BE2C (cell line): Measurements from ENCODE around the gene SLC25A13.
A peak's percentile ranks its signal among the peaks of the same experiment; 100 is the strongest.

ENCODE experiments used
- DNase-seq: peaks from one replicate; pipeline ENCODE4 v3.0.0-alpha.2; 2020
- H3K27me3 ChIP-seq: fragments of 250-450 bp; sonication (Bioruptor Pico); 2 replicates; pipeline ENCODE4 v1.5.1; 2020; ENCODE audit warnings: mild to moderate bottlenecking
- H3K36me3 ChIP-seq: fragments of 250-450 bp; sonication (Bioruptor Pico); 2 replicates; pipeline ENCODE4 v1.5.1; 2020; ENCODE audit warnings: mild to moderate bottlenecking
- H3K4me1 ChIP-seq: fragments of 250-450 bp; sonication (Bioruptor Pico); 2 replicates; pipeline ENCODE4 v1.5.1; 2020
- H3K4me3 ChIP-seq: 2 replicates; pipeline ENCODE4 v1.5.1; 2011; ENCODE audit warnings: low read depth, low read length
- H3K9me3 ChIP-seq: fragments of 250-450 bp; sonication (Bioruptor Pico); 2 replicates; pipeline ENCODE4 v1.5.1; 2020
- TF ChIP-seq, protein P1 (sequence below): IDR thresholded peaks from 2 replicates; pipeline ENCODE4 v1.5.1; 2012; ENCODE audit warnings: mild to moderate bottlenecking, low read depth, low read length

The SLC25A13 gene

DNA sequence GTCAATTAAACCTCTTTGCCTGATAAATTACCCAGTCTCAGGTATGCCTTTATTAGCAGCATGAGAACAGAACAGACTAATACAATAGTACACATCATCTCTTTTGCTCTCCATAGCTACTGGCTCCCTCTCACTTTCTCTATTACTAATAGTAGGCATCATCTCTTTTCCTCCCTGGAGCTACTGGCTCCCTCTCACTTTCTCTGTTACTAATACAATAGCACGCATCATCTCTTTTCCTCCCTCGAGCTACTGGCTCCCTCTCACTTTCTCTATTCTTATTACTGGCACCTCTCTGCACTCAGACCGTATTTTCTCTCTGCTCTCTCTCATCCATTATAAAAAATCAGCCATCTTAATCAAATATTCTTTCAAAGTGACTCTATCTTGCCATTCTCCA lies 37.1 kb downstream of the SLC25A13 start:
- Histone ChIP-seq H3K4me3 (no peak overlapping the region), H3K36me3 (no peaks in the 10 kb centered on the region), H3K27me3 (no peaks in the 10 kb centered on the region), H3K9me3 (no peaks in the 10 kb centered on the region), H3K4me1 (no peaks in the 10 kb centered on the region)
- no peak for DNase-seq
- TF ChIP-seq, protein P1, sequence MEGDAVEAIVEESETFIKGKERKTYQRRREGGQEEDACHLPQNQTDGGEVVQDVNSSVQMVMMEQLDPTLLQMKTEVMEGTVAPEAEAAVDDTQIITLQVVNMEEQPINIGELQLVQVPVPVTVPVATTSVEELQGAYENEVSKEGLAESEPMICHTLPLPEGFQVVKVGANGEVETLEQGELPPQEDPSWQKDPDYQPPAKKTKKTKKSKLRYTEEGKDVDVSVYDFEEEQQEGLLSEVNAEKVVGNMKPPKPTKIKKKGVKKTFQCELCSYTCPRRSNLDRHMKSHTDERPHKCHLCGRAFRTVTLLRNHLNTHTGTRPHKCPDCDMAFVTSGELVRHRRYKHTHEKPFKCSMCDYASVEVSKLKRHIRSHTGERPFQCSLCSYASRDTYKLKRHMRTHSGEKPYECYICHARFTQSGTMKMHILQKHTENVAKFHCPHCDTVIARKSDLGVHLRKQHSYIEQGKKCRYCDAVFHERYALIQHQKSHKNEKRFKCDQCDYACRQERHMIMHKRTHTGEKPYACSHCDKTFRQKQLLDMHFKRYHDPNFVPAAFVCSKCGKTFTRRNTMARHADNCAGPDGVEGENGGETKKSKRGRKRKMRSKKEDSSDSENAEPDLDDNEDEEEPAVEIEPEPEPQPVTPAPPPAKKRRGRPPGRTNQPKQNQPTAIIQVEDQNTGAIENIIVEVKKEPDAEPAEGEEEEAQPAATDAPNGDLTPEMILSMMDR: no peak

GRCh38 chr7:96284240-96284639 lies 37.7 kb downstream of the SLC25A13 start:
- Histone ChIP-seq H3K4me3 (no peak overlapping the region), H3K36me3 (no peaks in the 10 kb centered on the region), H3K4me1 (no peaks in the 10 kb centered on the region), H3K9me3 (no peaks in the 10 kb centered on the region), H3K27me3 (no peaks in the 10 kb centered on the region)
- TF ChIP-seq, protein P1: no peak
- DNase-seq: no peak

DNA sequence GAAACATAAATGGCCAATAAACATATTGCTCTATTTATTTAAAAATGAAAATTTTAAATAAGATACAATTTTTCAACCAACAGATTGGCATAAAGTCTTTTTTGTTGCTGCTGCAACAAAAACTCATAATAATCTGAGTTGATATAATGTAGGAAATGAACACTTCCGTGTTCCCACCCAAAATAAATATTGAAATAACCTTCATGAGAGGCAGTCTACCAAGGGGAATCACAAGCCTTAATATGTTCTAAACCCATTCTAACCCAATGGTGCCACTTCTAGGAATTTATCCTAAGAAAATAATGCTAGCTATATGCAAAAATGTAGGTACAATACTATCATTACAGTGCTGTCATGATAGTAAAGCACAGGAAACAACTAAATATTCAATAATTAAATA lies 39.1 kb downstream of the SLC25A13 start:
- TF ChIP-seq, protein P1: no peak
- H3K4me3 ChIP-seq: no peak overlapping the region
- H3K4me1 ChIP-seq: no peaks in the 10 kb centered on the region
- no peaks in the 10 kb centered on the region for H3K9me3 ChIP-seq
- no peaks in the 10 kb centered on the region for H3K27me3 ChIP-seq
- H3K36me3 ChIP-seq: no peaks in the 10 kb centered on the region
- no peak for DNase-seq

DNA sequence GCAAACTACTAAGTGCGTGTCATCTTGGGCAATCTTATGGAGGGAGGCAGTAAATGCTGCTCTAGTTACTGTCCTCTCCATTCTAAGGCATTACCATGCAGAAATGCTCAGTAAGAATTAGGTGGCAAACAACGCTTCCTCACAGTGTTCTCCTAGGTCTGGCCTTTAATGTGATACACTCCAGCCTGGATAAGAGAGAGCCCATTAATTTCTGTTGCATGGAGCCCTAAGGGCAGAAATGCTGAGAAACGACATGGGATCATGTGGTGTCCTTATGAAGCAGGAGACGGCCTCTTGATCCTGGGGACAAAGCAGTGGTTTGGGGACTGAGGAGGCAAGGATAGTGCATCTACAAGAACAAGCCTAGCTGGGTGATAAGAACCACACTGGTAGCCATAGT lies 44.0 kb downstream of the SLC25A13 start:
- TF ChIP-seq, protein P1: no peak
- Histone ChIP-seq H3K36me3 (peaks cover 14% of the 10 kb centered on the region; the same call in 1 of the 2 replicates), H3K27me3 (no peaks in the 10 kb centered on the region), H3K4me1 (no peaks in the 10 kb centered on the region), H3K4me3 (no peak overlapping the region), H3K9me3 (no peaks in the 10 kb centered on the region)
- peak; percentile 9 for DNase-seq

GRCh38 chr7:96276019-96276418 lies 45.9 kb downstream of the SLC25A13 start:
- DNase-seq: no peak
- H3K9me3 ChIP-seq: no peaks in the 10 kb centered on the region
- H3K36me3 ChIP-seq: peaks cover 14% of the 10 kb centered on the region; the same call in 1 of the 2 replicates
- H3K4me1 ChIP-seq: no peaks in the 10 kb centered on the region
- H3K27me3 ChIP-seq: no peaks in the 10 kb centered on the region
- TF ChIP-seq, protein P1: no peak
- no peak overlapping the region for H3K4me3 ChIP-seq

GRCh38 chr7:96273716-96274115 lies 48.2 kb downstream of the SLC25A13 start:
- DNase-seq: no peak
- Histone ChIP-seq H3K4me3 (no peak overlapping the region), H3K4me1 (no peaks in the 10 kb centered on the region), H3K36me3 (peaks cover 14% of the 10 kb centered on the region; the same call in 1 of the 2 replicates), H3K9me3 (no peaks in the 10 kb centered on the region), H3K27me3 (no peaks in the 10 kb centered on the region)
- TF ChIP-seq, protein P1: no peak
